Left ventricle myocardium superior (tissue), 1 donor: ENCODE measurements around the gene NFKBIE. TPM values are rescaled to one million over a fixed set of nuclear protein-coding genes. Genes with fewer than 3 reads are reported as not detected.
"Not testable (repeated sequence)": the region's sequence is repeated elsewhere in the genome, so short reads cannot be mapped to it uniquely, and the experiment has no call there.

Experiments used
- ATAC-seq: fragments of 200-7000 bp; cut with Tn5 transposase; one replicate; pipeline ENCODE4 v1.9.1; 2020; ENCODE audit warnings: mild to moderate bottlenecking, moderate library complexity
- DNase-seq: peaks from one replicate; pipeline ENCODE4 v3.0.0-alpha.2; 2020
- intact Hi-C: fragments of 100-400 bp; cut with micrococcal nuclease; formaldehyde crosslinking; loops from one replicate; pipeline ENCODE4 v1.11.0; 2022
- total RNA-seq: library from RNA; stranded (reverse); fragmentation: NEBNext Ultra II Directional; extraction: Animal tissue kit (Norgen Biotek cat#: 25700); gene quantifications from one replicate; pipeline ENCODE4 v1.2.1, GENCODE V29; 2021
- donor health status: DM: no; HTN: yes; CAD: no; lungs with severe emphysema.

NFKBIE gene
- total RNA-seq, 1 donor from 2014 or later = 3.1 TPM

GRCh38 chr6:44234101-44235025 is 31.0 kb downstream of the NFKBIE start:
- DNase-seq (peak; percentile 94), ATAC-seq (peak; percentile 70)
- intact Hi-C loops = no loop called here

GRCh38 chr6:44233567-44234100 is 31.7 kb downstream of the NFKBIE start:
- DNase-seq (peak; percentile 46), ATAC-seq (peak; percentile 41)
- intact Hi-C loops = no loop called here

- DNase-seq = peak; percentile 40
- intact Hi-C loops = no loop called here
- no peak for ATAC-seq
Measured at GRCh38 chr6:44232676-44233566, 32.4 kb downstream of the NFKBIE start.

GRCh38 chr6:44231426-44231825 is 33.9 kb downstream of the NFKBIE start:
- DNase-seq, intact Hi-C loops, ATAC-seq: not testable (repeated sequence)

- DNase-seq (no peak), ATAC-seq (no peak)
- intact Hi-C loops = no loop called here
Measured at GRCh38 chr6:44230034-44230675, 35.2 kb downstream of the NFKBIE start.

GRCh38 chr6:44229376-44230033 is 35.8 kb downstream of the NFKBIE start:
- intact Hi-C loops = no loop called here
- DNase-seq (peak; percentile 76), ATAC-seq (peak; percentile 56)

- intact Hi-C loops = no loop called here
- DNase-seq (no peak), ATAC-seq (no peak)
Measured at GRCh38 chr6:44228836-44229235, 36.5 kb downstream of the NFKBIE start.

GRCh38 chr6:44228433-44228832 is 36.9 kb downstream of the NFKBIE start:
- peak; percentile 1 for ATAC-seq
- intact Hi-C loops = no loop called here
- DNase-seq = no peak

GRCh38 chr6:44228031-44228430 is 37.3 kb downstream of the NFKBIE start:
- intact Hi-C loops = no loop called here
- ATAC-seq = no peak
- no peak for DNase-seq

GRCh38 chr6:44227148-44227793 is 38.1 kb downstream of the NFKBIE start:
- DNase-seq = peak; percentile 48
- intact Hi-C loops = no loop called here
- ATAC-seq = peak; percentile 11

- ATAC-seq (peak; percentile 53), DNase-seq (peak; percentile 80)
- intact Hi-C loops = no loop called here
Measured at GRCh38 chr6:44226368-44227147, 38.8 kb downstream of the NFKBIE start.

GRCh38 chr6:44225579-44226325 is 39.6 kb downstream of the NFKBIE start:
- intact Hi-C loops = no loop called here
- ATAC-seq (no peak), DNase-seq (no peak)

GRCh38 chr6:44224965-44225305 is 40.4 kb downstream of the NFKBIE start:
- no peak for ATAC-seq
- DNase-seq = no peak
- intact Hi-C loops = no loop called here

- peak; percentile 46 for DNase-seq
- intact Hi-C loops = no loop called here
Measured at GRCh38 chr6:44224029-44224964, 41.1 kb downstream of the NFKBIE start.

GRCh38 chr6:44223319-44224028 is 41.9 kb downstream of the NFKBIE start, which contains the start of gene SLC29A1:
SLC29A1 (plus strand) TSS chr6:44223595; CDS start chr6:44227314, 3,719 bp downstream.
- intact Hi-C loops = no loop called here
- ATAC-seq (peak; percentile 41), DNase-seq (peak; percentile 92)

More at GRCh38 chr6:44224029-44224964, 41.1 kb downstream of the NFKBIE start:
- ATAC-seq = no peak
